T-helper 1 cell (primary cell): ENCODE measurements around the gene TYMP.

Source experiments
- DNase-seq, 5 donors: peaks; one replicate each; pipeline ENCODE4 v3.0.0-alpha.2; 2012 to 2020

Gene TYMP

GRCh38 chr22:50482107-50483074 lies 47.4 kb downstream of the TYMP start:
- no peak for DNase-seq

- peak; percentile 47 to 68 (median 60) for DNase-seq
These were observed 48.2 kb downstream of the TYMP start, which contains the start of gene ADM2 for GRCh38 chr22:50481440-50482106. ADM2 (plus strand) TSS chr22:50481543; CDS start chr22:50481848, 305 bp downstream.

GRCh38 chr22:50481045-50481439 lies 48.8 kb downstream of the TYMP start:
- no peak for DNase-seq

DNA sequence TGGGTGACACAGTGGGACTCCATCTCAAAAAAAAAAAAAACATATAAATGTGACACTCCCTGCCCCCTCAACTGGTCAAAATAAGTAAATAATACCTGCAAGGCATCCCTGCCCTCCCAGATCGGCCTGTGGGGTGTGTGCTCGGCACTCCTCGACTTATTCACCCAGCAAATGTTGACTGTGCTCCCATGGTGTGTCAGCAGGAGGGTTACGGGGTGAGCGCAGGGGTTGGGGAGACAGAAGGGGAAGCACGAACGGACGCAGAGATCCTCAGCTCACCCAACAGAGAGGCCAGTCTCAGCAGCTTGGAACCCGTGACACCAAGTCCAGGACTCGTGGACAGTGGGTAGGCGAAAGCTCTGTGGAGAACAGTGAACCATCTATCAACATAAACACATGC lies 50.1 kb downstream of the TYMP start:
- DNase-seq: no peak

GRCh38 chr22:50477923-50478322 lies 51.9 kb downstream of the TYMP start:
- DNase-seq: no peak

GRCh38 chr22:50476868-50477267 lies 52.9 kb downstream of the TYMP start:
- no peak for DNase-seq
